SK-N-SH (cell line): ENCODE data around the gene SPG7. TPM values are rescaled to one million over a fixed set of nuclear protein-coding genes. Genes with fewer than 3 reads are reported as not detected.

Experiments used
- CTCF ChIA-PET: fragments of 300-600, 350-600 bp; formaldehyde crosslinking; extraction: SDS; loops from one replicate; lab custom pipeline; 2021; lab: Yijun Ruan, JAX
- POLR2A ChIA-PET: fragments of 350-600 bp; sonication (Branson Sonifier 250); formaldehyde crosslinking; extraction: SDS; loops from one replicate; lab custom pipeline; 2020; ENCODE audit warnings: antibody characterized with exemption, inconsistent platforms; lab: Yijun Ruan, JAX
- DNase-seq: peaks from one replicate; pipeline ENCODE4 v3.0.0; 2012
- H2AFZ ChIP-seq: fragments of 200-600 bp; sonication (generic); 2 replicates; pipeline ENCODE4 v1.8.1; 2016; ENCODE audit warnings: antibody characterized with exemption, mild to moderate bottlenecking, low read depth
- H3F3A ChIP-seq: fragments of 200-600 bp; sonication (generic); replicated peaks from 2 replicates; pipeline ENCODE3; 2016; ENCODE audit warnings: antibody characterized with exemption, mild to moderate bottlenecking; ENCODE audit not compliant: insufficient read depth
- H3K27ac ChIP-seq, 2 experiments: fragments of 200-500 bp in 1 of 2; fragments of 200-600 bp in 1 of 2; sonication (Bioruptor generic) in 1 of 2; sonication (generic), shearing (Covaris generic) in 1 of 2; 2 replicates each; pipeline versions ENCODE4 v1.5.1 to v1.6.1; 2014 to 2016; ENCODE audit warnings: low read depth in 2 of 2, inconsistent platforms in 1 of 2, low read length in 1 of 2, mild to moderate bottlenecking in 1 of 2, mixed read lengths in 1 of 2
- H3K27me3 ChIP-seq: fragments of 200-600 bp; sonication (generic), shearing (Covaris generic); 2 replicates; pipeline ENCODE4 v1.6.1; 2016; ENCODE audit warnings: mixed run types; ENCODE audit not compliant: insufficient read depth
- H3K36me3 ChIP-seq, 2 experiments: fragments of 200-500 bp in 1 of 2; fragments of 200-600 bp in 1 of 2; sonication (Bioruptor generic) in 1 of 2; sonication (generic) in 1 of 2; replicated peaks in 1 of 2; 2 replicates each; pipeline versions ENCODE3 to v1.5.1; 2014 to 2016; ENCODE audit warnings: low read length in 1 of 2, mild to moderate bottlenecking in 1 of 2; ENCODE audit not compliant: insufficient read depth in 2 of 2, control insufficient read depth in 1 of 2
- H3K4me1 ChIP-seq, 2 experiments: fragments of 200-500 bp in 1 of 2; fragments of 200-600 bp in 1 of 2; sonication (Bioruptor generic) in 1 of 2; sonication (generic), shearing (Covaris generic) in 1 of 2; 2 replicates each; pipeline versions ENCODE4 v1.5.1 to v1.6.1; 2014 to 2016; ENCODE audit warnings: low read depth in 1 of 2, low read length in 1 of 2, mixed run types in 1 of 2; ENCODE audit not compliant: insufficient read depth in 2 of 2, control insufficient read depth in 1 of 2
- H3K4me2 ChIP-seq: fragments of 200-600 bp; sonication (generic), shearing (Covaris generic); 2 replicates; pipeline ENCODE4 v1.6.1; 2017; ENCODE audit warnings: mixed run types
- H3K4me3 ChIP-seq, 2 experiments: fragments of 200-500 bp in 1 of 2; fragments of 200-600 bp in 1 of 2; sonication (Bioruptor generic) in 1 of 2; sonication (generic), shearing (Covaris generic) in 1 of 2; 2 replicates each; pipeline versions ENCODE4 v1.5.1 to v1.8.1; 2014 to 2016; ENCODE audit warnings: low read depth in 2 of 2, inconsistent platforms in 1 of 2, low read length in 1 of 2, mild to moderate bottlenecking in 1 of 2, mixed read lengths in 1 of 2, moderate library complexity in 1 of 2
- H3K79me2 ChIP-seq: fragments of 200-600 bp; sonication (generic); 2 replicates; pipeline ENCODE4 v1.8.1; 2017; ENCODE audit warnings: mild to moderate bottlenecking; ENCODE audit not compliant: insufficient read depth
- H3K9ac ChIP-seq: fragments of 200-600 bp; sonication (generic); 2 replicates; pipeline ENCODE4 v1.6.1; 2017; ENCODE audit warnings: mixed run types
- H3K9me2 ChIP-seq: fragments of 200-600 bp; sonication (generic); 2 replicates; pipeline ENCODE4 v1.6.1; 2017; ENCODE audit warnings: mixed run types
- H3K9me3 ChIP-seq: fragments of 200-600 bp; sonication (generic); 2 replicates; pipeline ENCODE4 v1.6.1; 2017; ENCODE audit warnings: mixed run types, mild to moderate bottlenecking, moderate library complexity
- H4K20me1 ChIP-seq: fragments of 200-600 bp; sonication (generic); 2 replicates; pipeline ENCODE4 v1.6.1; 2017; ENCODE audit warnings: mild to moderate bottlenecking, mixed run types; ENCODE audit not compliant: insufficient read depth
- EP300 ChIP-seq, 2 experiments: IDR thresholded peaks; 2 replicates each; pipeline versions ENCODE4 v1.4.0 to v1.6.1; 2012; ENCODE audit warnings: borderline replicate concordance in 1 of 2, low read depth in 1 of 2, low read length in 1 of 2
- FOXJ3 ChIP-seq: sonication (generic); formaldehyde crosslinking; IDR thresholded peaks from 2 replicates; pipeline ENCODE4 v1.5.1; 2020; ENCODE audit warnings: mild to moderate bottlenecking, missing genetic modification reagents
- FOXM1 ChIP-seq: IDR thresholded peaks from 2 replicates; pipeline ENCODE4 v1.4.0; 2012; ENCODE audit warnings: low read depth, mild to moderate bottlenecking
- GATA2 ChIP-seq: sonication (generic); formaldehyde crosslinking; IDR thresholded peaks from 2 replicates; pipeline ENCODE4 v1.5.0; 2020; ENCODE audit warnings: mild to moderate bottlenecking, missing genetic modification reagents
- IRF3 ChIP-seq: fragments of 150-350 bp; IDR thresholded peaks from 2 replicates; pipeline ENCODE4 v1.6.1; 2016; ENCODE audit warnings: mild to moderate bottlenecking, low read depth, low read length
- JUND ChIP-seq: IDR thresholded peaks from 2 replicates; pipeline ENCODE4 v1.4.0; 2012
- MAX ChIP-seq: IDR thresholded peaks from 2 replicates; pipeline ENCODE4 v1.4.0; 2012; ENCODE audit warnings: low read depth
- NFIC ChIP-seq: IDR thresholded peaks from 2 replicates; pipeline ENCODE4 v1.4.0; 2012; ENCODE audit warnings: borderline replicate concordance
- NRF1 ChIP-seq: IDR thresholded peaks from 2 replicates; pipeline ENCODE4 v1.6.1; 2012; ENCODE audit warnings: low read depth, mild to moderate bottlenecking, low read length
- POLR2AphosphoS5 ChIP-seq: IDR thresholded peaks from 2 replicates; pipeline ENCODE4 v1.6.1; 2012; ENCODE audit warnings: low read depth, low read length
- RAD21 ChIP-seq: IDR thresholded peaks from 2 replicates; pipeline ENCODE4 v1.6.1; 2012; ENCODE audit warnings: mild to moderate bottlenecking, low read length
- REST ChIP-seq: IDR thresholded peaks from 2 replicates; pipeline ENCODE4 v1.6.1; 2012; ENCODE audit warnings: mild to moderate bottlenecking, low read depth, low read length, moderate library complexity
- SIN3A ChIP-seq: IDR thresholded peaks from 2 replicates; pipeline ENCODE4 v1.6.1; 2012; ENCODE audit warnings: low read depth, mild to moderate bottlenecking, low read length, moderate library complexity, borderline replicate concordance
- SMC3 ChIP-seq: IDR thresholded peaks from 2 replicates; pipeline ENCODE4 v1.6.1; 2012; ENCODE audit warnings: low read depth, low read length, improper control_type of control experiment
- TAF1 ChIP-seq: IDR thresholded peaks from 2 replicates; pipeline ENCODE4 v1.6.1; 2012; ENCODE audit warnings: low read depth, mild to moderate bottlenecking, low read length, moderate library complexity, borderline replicate concordance
- TCF12 ChIP-seq: IDR thresholded peaks from 2 replicates; pipeline ENCODE4 v1.4.0; 2012
- TEAD4 ChIP-seq: IDR thresholded peaks from 2 replicates; pipeline ENCODE4 v1.4.0; 2012; ENCODE audit warnings: mild to moderate bottlenecking, borderline replicate concordance; ENCODE audit not compliant: insufficient read depth
- USF1 ChIP-seq: IDR thresholded peaks from 2 replicates; pipeline ENCODE4 v1.4.0; 2012; ENCODE audit warnings: low read depth, borderline replicate concordance
- YY1 ChIP-seq: IDR thresholded peaks from 2 replicates; pipeline ENCODE4 v1.4.0; 2012; ENCODE audit warnings: low read depth, mild to moderate bottlenecking
- WGBS: methylation state at CpG from one replicate; pipeline ENCODE4 v1.1.6; 2017; ENCODE audit warnings: low lambda C conversion rate; 5-methylcytosine and 5-hydroxymethylcytosine counted together
- polyA plus RNA-seq, 3 experiments: library from polyadenylated mRNA; depleted of rRNA; stranded (reverse); fragments of >200 nt; gene quantifications; 2 replicates each; pipeline ENCODE4 v1.2.3, GENCODE V29; 2012

The SPG7 gene
- polyA plus RNA-seq, 1 of the 3 experiments (the other 2 are of a cell fraction), result 100 TPM

- peaks cover 12% of the 10 kb centered on the region for H3F3A ChIP-seq
- no peaks in the 10 kb centered on the region for H3K27me3 ChIP-seq
- H3K4me1 ChIP-seq, result peaks cover 3 to 13% of the 10 kb centered on the region in 2 experiments; a peak in 2 of 4 replicates
- 94% methylated on average over 15 of the region's 15 CpGs for WGBS
- POLR2A ChIA-PET, result interaction anchor here (1.9 to 2.4 kb wide), 3 partner anchors 11 to 260 kb away, joined by 7 to 8 read pairs (median 8); no protein-coding TSS in a partner anchor
- peak overlapping the region; percentile 94 for H3K4me2 ChIP-seq
- no peak for DNase-seq
- no peaks in the 10 kb centered on the region for H3K9me3 ChIP-seq
- H3K36me3 ChIP-seq, result peaks cover 5 to 16% of the 10 kb centered on the region in 2 experiments
- peak overlapping the region in 1 of 2 experiments; percentile 73; a peak in 1 of 4 replicates for H3K4me3 ChIP-seq
- H3K79me2 ChIP-seq, result peaks cover 51% of the 10 kb centered on the region
- CTCF ChIA-PET, result interaction anchor here (2.5 kb wide), 1 partner anchor 173 kb away, joined by 11 read pairs; no protein-coding TSS in a partner anchor
- TF ChIP-seq YY1 (no peak), FOXM1 (no peak), REST (no peak), TEAD4 (no peak), USF1 (no peak), TCF12 (no peak), JUND (no peak), GATA2 (CRISPR knock-in tag) (no peak), SMC3 (no peak), NFIC (no peak), RAD21 (no peak), FOXJ3 (CRISPR knock-in tag) (no peak), NRF1 (no peak), EP300 (IDR thresholded peaks at IDR 0.05; ENCODE audit: borderline replicate concordance in 1 of 2, low read depth in 1 of 2, low read length in 1 of 2) (no peak), SIN3A (no peak), POLR2AphosphoS5 (no peak), TAF1 (no peak), IRF3 (no peak), MAX (no peak)
- peak overlapping the region; percentile 93; the same call in 1 of the 2 replicates for H3K9ac ChIP-seq
- no peaks in the 10 kb centered on the region for H3K9me2 ChIP-seq
- no peak overlapping the region for H2AFZ ChIP-seq
- peaks cover 19% of the 10 kb centered on the region for H4K20me1 ChIP-seq
- no peak overlapping the region for H3K27ac ChIP-seq
Observed at GRCh38 chr16:89506791-89507191, 1.4 kb upstream of the SPG7 start.
